Measurements from ENCODE around the gene WNT9A. TPM values are rescaled to one million over a fixed set of nuclear protein-coding genes. Genes with fewer than 3 reads are reported as not detected.
A peak's percentile ranks its signal among the peaks of the same experiment; 100 is the strongest.
"Not testable (repeated sequence)": the region's sequence is repeated elsewhere in the genome, so short reads cannot be mapped to it uniquely, and the experiment has no call there.

The WNT9A gene
- total and polyA plus RNA-seq, 3 experiments from 2014 or later: 0.07 to 0.13 TPM; not detected in 1

GRCh38 chr1:227884370-227885134, 63.2 kb downstream of the WNT9A start:
- Mint-ChIP-seq H3K36me3 (no peaks in the 10 kb centered on the region), H3K27ac (peak overlapping the region in 1 of 8 donors; percentile 33), H3K27me3 (no peaks in the 10 kb centered on the region), H3K9me3 (no peaks in the 10 kb centered on the region), H3K4me3 (peak overlapping the region in 4 of 7 donors; percentile 9 to 23 (median 19)), H3K4me1 (peaks cover 16 to 46% (median 26%) of the 10 kb centered on the region in 3 donors)
- DNase-seq: peak in 1 of 5 donors; percentile 43
- Histone ChIP-seq H3K27ac (ENCODE audit: low read depth, low read length) (no peak overlapping the region), H3K9me3 (ENCODE audit: low read length) (no peaks in the 10 kb centered on the region), H3K4me1 (ENCODE audit: insufficient read depth, low read length) (peaks cover 36% of the 10 kb centered on the region), H3K27me3 (ENCODE audit: insufficient read depth, low read length, poor library complexity, severe bottlenecking) (no peaks in the 10 kb centered on the region), H3K4me3 (ENCODE audit: low read length) (no peak overlapping the region), H3K36me3 (ENCODE audit: insufficient read depth, low read length) (no peaks in the 10 kb centered on the region)
- ChIA-PET POLR2A (no interaction called here), CTCF (no interaction called here)

GRCh38 chr1:227883641-227884301, 64.0 kb downstream of the WNT9A start:
- H3K36me3 ChIP-seq (ENCODE audit: insufficient read depth, low read length): no peaks in the 10 kb centered on the region
- no peaks in the 10 kb centered on the region for H3K27me3 ChIP-seq (ENCODE audit: insufficient read depth, low read length, poor library complexity, severe bottlenecking)
- Mint-ChIP-seq H3K4me3 (no peak overlapping the region), H3K9me3 (no peaks in the 10 kb centered on the region), H3K27ac (peak overlapping the region in 1 of 8 donors; percentile 36), H3K27me3 (no peaks in the 10 kb centered on the region), H3K36me3 (no peaks in the 10 kb centered on the region), H3K4me1 (peaks cover 16 to 46% (median 26%) of the 10 kb centered on the region in 3 donors)
- POLR2A ChIA-PET: no interaction called here
- DNase-seq: peak in 1 of 5 donors; percentile 41
- peaks cover 36% of the 10 kb centered on the region for H3K4me1 ChIP-seq (ENCODE audit: insufficient read depth, low read length)
- no peak overlapping the region for H3K27ac ChIP-seq (ENCODE audit: low read depth, low read length)
- H3K9me3 ChIP-seq (ENCODE audit: low read length): no peaks in the 10 kb centered on the region
- CTCF ChIA-PET: interaction anchor here (1.3 kb wide), 1 partner anchor 118 kb away, joined by 3 read pairs; no protein-coding TSS in a partner anchor
- H3K4me3 ChIP-seq (ENCODE audit: low read length): no peak overlapping the region

- Histone ChIP-seq H3K4me3 (ENCODE audit: low read length) (no peak overlapping the region), H3K4me1 (ENCODE audit: insufficient read depth, low read length) (peaks cover 36% of the 10 kb centered on the region), H3K27me3 (ENCODE audit: insufficient read depth, low read length, poor library complexity, severe bottlenecking) (no peaks in the 10 kb centered on the region), H3K36me3 (ENCODE audit: insufficient read depth, low read length) (no peaks in the 10 kb centered on the region), H3K9me3 (ENCODE audit: low read length) (no peaks in the 10 kb centered on the region), H3K27ac (ENCODE audit: low read depth, low read length) (no peak overlapping the region)
- H3K4me1 Mint-ChIP-seq: peaks cover 16 to 41% (median 26%) of the 10 kb centered on the region in 3 donors
- no peak for DNase-seq
- peak overlapping the region in 1 of 8 donors; percentile 50 for H3K27ac Mint-ChIP-seq
- H3K9me3 Mint-ChIP-seq: no peaks in the 10 kb centered on the region
- no peaks in the 10 kb centered on the region for H3K27me3 Mint-ChIP-seq
- ChIA-PET POLR2A (no interaction called here), CTCF (interaction anchor here (1.3 kb wide), 1 partner anchor 117 kb away, joined by 3 read pairs; no protein-coding TSS in a partner anchor)
- no peaks in the 10 kb centered on the region for H3K36me3 Mint-ChIP-seq
- no peak overlapping the region for H3K4me3 Mint-ChIP-seq
Measured at GRCh38 chr1:227883073-227883520, 64.6 kb downstream of the WNT9A start.

GRCh38 chr1:227880342-227880924, 67.3 kb downstream of the WNT9A start:
- Histone ChIP-seq H3K4me1 (ENCODE audit: insufficient read depth, low read length) (peaks cover 14% of the 10 kb centered on the region), H3K27me3 (ENCODE audit: insufficient read depth, low read length, poor library complexity, severe bottlenecking) (no peaks in the 10 kb centered on the region), H3K27ac (ENCODE audit: low read depth, low read length) (no peak overlapping the region), H3K36me3 (ENCODE audit: insufficient read depth, low read length) (no peaks in the 10 kb centered on the region), H3K9me3 (ENCODE audit: low read length) (no peaks in the 10 kb centered on the region), H3K4me3 (ENCODE audit: low read length) (no peak overlapping the region)
- POLR2A ChIA-PET: no interaction called here
- H3K4me3 Mint-ChIP-seq: no peak overlapping the region
- H3K4me1 Mint-ChIP-seq: peaks cover 6 to 22% (median 14%) of the 10 kb centered on the region in 3 donors
- H3K27ac Mint-ChIP-seq: no peak overlapping the region
- no peak for DNase-seq
- H3K9me3 Mint-ChIP-seq: no peaks in the 10 kb centered on the region
- peaks cover 0 to 4% of the 10 kb centered on the region in 2 donors for H3K27me3 Mint-ChIP-seq
- CTCF ChIA-PET: no interaction called here
- H3K36me3 Mint-ChIP-seq: peaks cover 0 to 4% (median 0%) of the 10 kb centered on the region in 3 donors

GRCh38 chr1:227877810-227878209, 69.9 kb downstream of the WNT9A start:
- H3K4me3 Mint-ChIP-seq; H3K36me3 ChIP-seq (ENCODE audit: insufficient read depth, low read length); H3K9me3 ChIP-seq (ENCODE audit: low read length); H3K4me1 ChIP-seq (ENCODE audit: insufficient read depth, low read length); H3K27me3 ChIP-seq (ENCODE audit: insufficient read depth, low read length, poor library complexity, severe bottlenecking); CTCF ChIA-PET; POLR2A ChIA-PET; H3K4me3 ChIP-seq (ENCODE audit: low read length); H3K4me1 Mint-ChIP-seq; H3K27ac ChIP-seq (ENCODE audit: low read depth, low read length); DNase-seq; H3K9me3 Mint-ChIP-seq; H3K27ac Mint-ChIP-seq: not testable (repeated sequence)
- peaks cover 7 to 19% of the 10 kb centered on the region in 2 donors for H3K27me3 Mint-ChIP-seq
- peaks cover 0 to 13% (median 1%) of the 10 kb centered on the region in 3 donors for H3K36me3 Mint-ChIP-seq

GRCh38 chr1:227871892-227872291, 75.8 kb downstream of the WNT9A start:
- Mint-ChIP-seq H3K4me3 (peak overlapping the region in 3 of 7 donors; percentile 23 to 56 (median 26)), H3K36me3 (peaks cover 0 to 11% (median 1%) of the 10 kb centered on the region in 3 donors)
- CTCF ChIA-PET: interaction anchor here (0.6 kb wide), 1 partner anchor 329 kb away, joined by 3 read pairs; no protein-coding TSS in a partner anchor

GRCh38 chr1:227870366-227870765, 77.4 kb downstream of the WNT9A start:
- no peak overlapping the region for H3K4me3 ChIP-seq (ENCODE audit: low read length)
- H3K27ac ChIP-seq (ENCODE audit: low read depth, low read length): no peak overlapping the region
- Mint-ChIP-seq H3K4me3 (peak overlapping the region in 6 of 7 donors; percentile 53 to 73 (median 66)), H3K36me3 (peaks cover 0 to 9% (median 1%) of the 10 kb centered on the region in 3 donors), H3K9me3 (peaks cover 0 to 8% (median 0%) of the 10 kb centered on the region in 5 donors), H3K27ac (peak overlapping the region in 4 of 8 donors; percentile 1 to 52 (median 32)), H3K27me3 (peaks cover 8 to 16% of the 10 kb centered on the region in 2 donors), H3K4me1 (peaks cover 28 to 37% (median 36%) of the 10 kb centered on the region in 3 donors)
- DNase-seq: no peak
- H3K27me3 ChIP-seq (ENCODE audit: insufficient read depth, low read length, poor library complexity, severe bottlenecking): no peaks in the 10 kb centered on the region
- CTCF ChIA-PET: no interaction called here
- POLR2A ChIA-PET: no interaction called here
- H3K9me3 ChIP-seq (ENCODE audit: low read length): no peaks in the 10 kb centered on the region
- peaks cover 35% of the 10 kb centered on the region for H3K4me1 ChIP-seq (ENCODE audit: insufficient read depth, low read length)
- H3K36me3 ChIP-seq (ENCODE audit: insufficient read depth, low read length): no peaks in the 10 kb centered on the region

More at GRCh38 chr1:227871892-227872291, 75.8 kb downstream of the WNT9A start:
- H3K9me3 Mint-ChIP-seq; H3K36me3 ChIP-seq (ENCODE audit: insufficient read depth, low read length); DNase-seq; H3K4me3 ChIP-seq (ENCODE audit: low read length); H3K27ac ChIP-seq (ENCODE audit: low read depth, low read length); POLR2A ChIA-PET; H3K27me3 ChIP-seq (ENCODE audit: insufficient read depth, low read length, poor library complexity, severe bottlenecking); H3K9me3 ChIP-seq (ENCODE audit: low read length): not testable (repeated sequence)
- peaks cover 35% of the 10 kb centered on the region for H3K4me1 ChIP-seq (ENCODE audit: insufficient read depth, low read length)
- Mint-ChIP-seq H3K27me3 (peaks cover 8 to 16% of the 10 kb centered on the region in 2 donors), H3K4me1 (peaks cover 28 to 37% (median 36%) of the 10 kb centered on the region in 3 donors), H3K27ac (peak overlapping the region in 1 of 8 donors; percentile 66)
